Measurements from ENCODE around the gene COMMD4.

DNA sequence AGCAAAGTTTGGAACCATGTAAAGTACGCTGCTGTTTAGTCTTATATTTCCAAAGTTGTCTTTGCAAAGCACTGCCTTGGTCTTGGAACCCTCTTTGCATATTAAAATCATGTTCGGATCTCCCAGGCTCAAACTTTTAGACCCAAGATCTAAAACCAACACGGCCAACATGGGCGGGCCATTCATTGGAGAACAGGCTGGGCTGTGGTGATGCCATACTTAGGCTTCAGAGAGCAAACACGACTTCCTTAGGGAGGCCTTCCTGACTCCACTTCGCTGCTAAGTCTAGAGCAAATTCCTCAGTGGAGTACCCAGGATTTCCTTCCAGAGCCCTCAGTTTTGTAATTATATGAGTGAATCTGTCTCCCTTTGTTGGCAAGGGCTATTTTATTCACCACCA lies 29.0 kb downstream of the COMMD4 start:
- TF ChIP-seq, protein P1, sequence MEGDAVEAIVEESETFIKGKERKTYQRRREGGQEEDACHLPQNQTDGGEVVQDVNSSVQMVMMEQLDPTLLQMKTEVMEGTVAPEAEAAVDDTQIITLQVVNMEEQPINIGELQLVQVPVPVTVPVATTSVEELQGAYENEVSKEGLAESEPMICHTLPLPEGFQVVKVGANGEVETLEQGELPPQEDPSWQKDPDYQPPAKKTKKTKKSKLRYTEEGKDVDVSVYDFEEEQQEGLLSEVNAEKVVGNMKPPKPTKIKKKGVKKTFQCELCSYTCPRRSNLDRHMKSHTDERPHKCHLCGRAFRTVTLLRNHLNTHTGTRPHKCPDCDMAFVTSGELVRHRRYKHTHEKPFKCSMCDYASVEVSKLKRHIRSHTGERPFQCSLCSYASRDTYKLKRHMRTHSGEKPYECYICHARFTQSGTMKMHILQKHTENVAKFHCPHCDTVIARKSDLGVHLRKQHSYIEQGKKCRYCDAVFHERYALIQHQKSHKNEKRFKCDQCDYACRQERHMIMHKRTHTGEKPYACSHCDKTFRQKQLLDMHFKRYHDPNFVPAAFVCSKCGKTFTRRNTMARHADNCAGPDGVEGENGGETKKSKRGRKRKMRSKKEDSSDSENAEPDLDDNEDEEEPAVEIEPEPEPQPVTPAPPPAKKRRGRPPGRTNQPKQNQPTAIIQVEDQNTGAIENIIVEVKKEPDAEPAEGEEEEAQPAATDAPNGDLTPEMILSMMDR (conservative IDR thresholded peaks at IDR 0.05 in 1 of 2, IDR thresholded peaks at IDR 0.05 in 1 of 2; ENCODE audit: extremely low read depth in 1 of 2, insufficient read depth in 1 of 2, low read depth in 1 of 2, low read length in 2 of 2), result no peak
- no peak for TF ChIP-seq EZH2 (IDR thresholded peaks at IDR 0.05; ENCODE audit: borderline replicate concordance, low read length)

Measured in mammary epithelial cell (primary cell).